ENCODE data around the gene ANXA6.

The ANXA6 gene

GRCh38 chr5:151058301-151058700, 99.3 kb downstream of the ANXA6 start:
- DNase-seq, result no peak

GRCh38 chr5:151056379-151057325, 100.9 kb downstream of the ANXA6 start:
- DNase-seq, result no peak

- no peak for DNase-seq
These were observed 102.2 kb downstream of the ANXA6 start for GRCh38 chr5:151055336-151055735.

- no peak for DNase-seq
These were observed 102.9 kb downstream of the ANXA6 start for GRCh38 chr5:151054709-151055108.

GRCh38 chr5:151053796-151054462, 103.7 kb downstream of the ANXA6 start:
- DNase-seq, result no peak

- no peak for DNase-seq
These were observed 104.7 kb downstream of the ANXA6 start for GRCh38 chr5:151052836-151053235.

GRCh38 chr5:151051931-151052608, 105.5 kb downstream of the ANXA6 start:
- DNase-seq, result no peak

- DNase-seq, result no peak
These were observed 106.3 kb downstream of the ANXA6 start for GRCh38 chr5:151051066-151051930.
